H9 (cell line): Measurements from ENCODE around the gene BRMS1. TPM values are rescaled to one million over a fixed set of nuclear protein-coding genes. Genes with fewer than 3 reads are reported as not detected.

Experiments used
- DNase-seq: peaks from one replicate; pipeline ENCODE4 v3.0.0-alpha.2; 2017
- H2AFZ ChIP-seq: one replicate; pipeline ENCODE4 v1.6.1; 2013; ENCODE audit warnings: mild to moderate bottlenecking, low read length, control low read depth, moderate library complexity
- H2AK5ac ChIP-seq: 2 replicates; pipeline ENCODE4 v1.6.1; 2013; ENCODE audit warnings: low read length, control low read depth, mixed read lengths; ENCODE audit not compliant: insufficient read length
- H2BK120ac ChIP-seq: one replicate; pipeline ENCODE4 v1.6.1; 2013; ENCODE audit warnings: low read depth, mild to moderate bottlenecking, low read length, control low read depth, inconsistent platforms; ENCODE audit not compliant: poor library complexity, severe bottlenecking
- H2BK12ac ChIP-seq: 2 replicates; pipeline ENCODE4 v1.6.1; 2013; ENCODE audit warnings: low read length, control low read depth, mixed read lengths, low read depth; ENCODE audit not compliant: insufficient read length
- H2BK15ac ChIP-seq: 2 replicates; pipeline ENCODE4 v1.6.1; 2013; ENCODE audit warnings: low read depth, low read length, control low read depth
- H2BK20ac ChIP-seq: one replicate; pipeline ENCODE4 v1.6.1; 2013; ENCODE audit warnings: low read depth, mild to moderate bottlenecking, low read length, control low read depth, inconsistent platforms; ENCODE audit not compliant: poor library complexity, severe bottlenecking
- H2BK5ac ChIP-seq: 2 replicates; pipeline ENCODE4 v1.6.1; 2013; ENCODE audit warnings: low read length, control low read depth, mixed read lengths; ENCODE audit not compliant: insufficient read length
- H3K14ac ChIP-seq: 2 replicates; pipeline ENCODE4 v1.6.1; 2013; ENCODE audit warnings: low read length, control low read depth; ENCODE audit not compliant: insufficient read depth
- H3K18ac ChIP-seq: 2 replicates; pipeline ENCODE4 v1.6.1; 2013; ENCODE audit warnings: low read depth, mild to moderate bottlenecking, mixed read lengths, low read length, control low read depth; ENCODE audit not compliant: insufficient read length
- H3K23ac ChIP-seq: 2 replicates; pipeline ENCODE4 v1.6.1; 2013; ENCODE audit warnings: low read length, control low read depth, mixed read lengths, low read depth; ENCODE audit not compliant: insufficient read length
- H3K23me2 ChIP-seq: 2 replicates; pipeline ENCODE4 v1.6.1; 2013; ENCODE audit warnings: low read depth, mild to moderate bottlenecking, mixed read lengths, low read length, control low read depth; ENCODE audit not compliant: insufficient read length, poor library complexity, severe bottlenecking
- H3K27ac ChIP-seq: 2 replicates; pipeline ENCODE4 v1.5.1; 2013; ENCODE audit warnings: low read length, control low read depth, mixed read lengths, low read depth; ENCODE audit not compliant: insufficient read length
- H3K27me3 ChIP-seq: 2 replicates; pipeline ENCODE4 v1.6.1; 2013; ENCODE audit warnings: low read length, control low read depth, inconsistent platforms; ENCODE audit not compliant: insufficient read depth
- H3K4ac ChIP-seq: 2 replicates; pipeline ENCODE4 v1.6.1; 2013; ENCODE audit warnings: low read depth, mild to moderate bottlenecking, control low read depth, inconsistent platforms, low read length, moderate library complexity
- H3K4me1 ChIP-seq: 2 replicates; pipeline ENCODE4 v1.6.1; 2013; ENCODE audit warnings: low read length, control low read depth, inconsistent platforms; ENCODE audit not compliant: insufficient read depth
- H3K4me2 ChIP-seq: 2 replicates; pipeline ENCODE4 v1.6.1; 2013; ENCODE audit warnings: low read length, control low read depth, mixed read lengths; ENCODE audit not compliant: insufficient read length, insufficient read depth
- H3K56ac ChIP-seq: 2 replicates; pipeline ENCODE4 v1.6.1; 2013; ENCODE audit warnings: low read depth, mild to moderate bottlenecking, mixed read lengths, low read length, control low read depth; ENCODE audit not compliant: insufficient read length
- H3K79me1 ChIP-seq: 2 replicates; pipeline ENCODE4 v1.6.1; 2013; ENCODE audit warnings: low read depth, mild to moderate bottlenecking, moderate library complexity, low read length, control low read depth, inconsistent platforms; ENCODE audit not compliant: insufficient read depth, poor library complexity, severe bottlenecking
- H3K79me2 ChIP-seq: 2 replicates; pipeline ENCODE4 v1.6.1; 2013; ENCODE audit warnings: low read length, control low read depth, inconsistent platforms; ENCODE audit not compliant: insufficient read depth
- H3K9ac ChIP-seq: 2 replicates; pipeline ENCODE4 v1.6.1; 2013; ENCODE audit warnings: low read length, control low read depth, mixed read lengths; ENCODE audit not compliant: insufficient read length; ENCODE audit errors: extremely low read depth
- H3K9me3 ChIP-seq: one replicate; pipeline ENCODE4 v1.6.1; 2013; ENCODE audit warnings: low read depth, low read length, inconsistent platforms; ENCODE audit not compliant: control insufficient read depth
- H3T11ph ChIP-seq: one replicate; pipeline ENCODE4 v1.6.1; 2013; ENCODE audit warnings: mild to moderate bottlenecking, low read length, control low read depth, inconsistent platforms
- H4K20me1 ChIP-seq: one replicate; pipeline ENCODE4 v1.6.1; 2013; ENCODE audit not compliant: control insufficient read depth, insufficient read length, insufficient read depth
- H4K5ac ChIP-seq: 2 replicates; pipeline ENCODE4 v1.6.1; 2013; ENCODE audit warnings: low read depth, mild to moderate bottlenecking, mixed read lengths, low read length, control low read depth; ENCODE audit not compliant: insufficient read length
- H4K8ac ChIP-seq: replicated peaks from 2 replicates; pipeline ENCODE4 v1.6.1; 2013; ENCODE audit warnings: low read length, control low read depth, mixed read lengths, low read depth; ENCODE audit not compliant: insufficient read length
- H4K91ac ChIP-seq: 2 replicates; pipeline ENCODE4 v1.6.1; 2013; ENCODE audit warnings: low read depth, mild to moderate bottlenecking, moderate library complexity, mixed read lengths, low read length, control low read depth; ENCODE audit not compliant: insufficient read length
- H3K27ac Mint-ChIP-seq, 3 experiments: 2 replicates in 2 of 3; 3 replicates in 1 of 3; pipeline ENCODE4 v1.8.0; 2020 to 2021; ENCODE audit warnings: mixed read lengths in 3 of 3, mild to moderate bottlenecking in 1 of 3, moderate library complexity in 1 of 3
- H3K27me3 Mint-ChIP-seq: 2 replicates; pipeline ENCODE4 v1.8.0; 2021; ENCODE audit warnings: low read depth, mild to moderate bottlenecking, moderate library complexity, mixed read lengths
- H3K36me3 Mint-ChIP-seq, 3 experiments: 2 replicates in 2 of 3; 3 replicates in 1 of 3; pipeline ENCODE4 v1.8.0; 2020 to 2021; ENCODE audit warnings: low read depth in 3 of 3, mixed read lengths in 3 of 3; ENCODE audit not compliant: insufficient read depth in 1 of 3
- H3K4me1 Mint-ChIP-seq, 2 experiments: 2 replicates each; pipeline ENCODE4 v1.8.0; 2020; ENCODE audit warnings: mixed read lengths in 2 of 2
- H3K4me3 Mint-ChIP-seq, 2 experiments: 2 replicates in 1 of 2; 3 replicates in 1 of 2; pipeline ENCODE4 v1.8.0; 2020 to 2021; ENCODE audit warnings: mild to moderate bottlenecking in 2 of 2, mixed read lengths in 2 of 2, moderate library complexity in 1 of 2
- H3K9me3 Mint-ChIP-seq, 2 experiments: 2 replicates in 1 of 2; 3 replicates in 1 of 2; pipeline ENCODE4 v1.8.0; 2020; ENCODE audit warnings: mild to moderate bottlenecking in 2 of 2, mixed read lengths in 2 of 2, moderate library complexity in 1 of 2
- WGBS: extraction: QIAGEN DNeasy Blood & Tissue Kit; methylation state at CpG from one replicate; pipeline ENCODE4 v1.1.7; 2013; ENCODE audit warnings: missing lambda C conversion rate, low lambda C conversion rate, mixed read lengths; ENCODE audit not compliant: insufficient read length; ENCODE audit errors: extremely low coverage; 5-methylcytosine and 5-hydroxymethylcytosine counted together
- total RNA-seq: library from RNA; stranded (reverse); gene quantifications from 2 replicates; pipeline ENCODE4 v1.2.1, GENCODE V29; 2021
- TF ChIP-seq, protein P1 (sequence below): fragments of 200-600 bp; sonication (generic); conservative IDR thresholded peaks from 3 replicates; pipeline ENCODE4 v1.8.0; 2021; ENCODE audit warnings: antibody characterized with exemption, mild to moderate bottlenecking

The BRMS1 gene
- total RNA-seq, 1 experiment from 2014 or later, result 50.1 TPM

DNA sequence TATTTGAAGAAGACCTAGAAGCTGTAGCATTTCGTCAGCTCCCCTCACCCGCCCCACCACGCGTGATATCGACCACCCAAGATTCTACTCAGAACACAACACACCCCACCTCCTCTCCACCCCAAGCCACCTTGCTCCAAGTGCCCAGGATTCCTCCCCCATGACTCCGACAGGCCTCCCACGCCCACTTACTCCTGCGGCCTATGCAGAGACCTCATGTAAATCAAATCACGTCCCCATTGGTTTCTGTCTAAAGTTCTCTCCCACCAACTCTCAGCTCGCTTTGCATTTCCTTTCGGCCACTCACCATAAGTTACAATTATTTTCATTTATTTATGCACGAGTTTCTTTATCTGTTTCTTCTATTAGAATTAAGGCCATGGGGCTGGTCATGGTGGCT lies 42.2 kb downstream of the BRMS1 start:
- no peak overlapping the region for H2BK15ac ChIP-seq

More for the DNA sequence above, 42.2 kb downstream of the BRMS1 start:
- no peaks in the 10 kb centered on the region for H3K79me2 ChIP-seq
- no peak overlapping the region for H4K91ac ChIP-seq
- no peak overlapping the region for H2BK20ac ChIP-seq
- no peaks in the 10 kb centered on the region for H4K20me1 ChIP-seq
- no peak overlapping the region for H3K56ac ChIP-seq
- no peak overlapping the region for H3K4me2 ChIP-seq
- no peaks in the 10 kb centered on the region for H3K79me1 ChIP-seq
- H3T11ph ChIP-seq, result no peak overlapping the region
- H3K9ac ChIP-seq, result no peak overlapping the region
- TF ChIP-seq, protein P1, sequence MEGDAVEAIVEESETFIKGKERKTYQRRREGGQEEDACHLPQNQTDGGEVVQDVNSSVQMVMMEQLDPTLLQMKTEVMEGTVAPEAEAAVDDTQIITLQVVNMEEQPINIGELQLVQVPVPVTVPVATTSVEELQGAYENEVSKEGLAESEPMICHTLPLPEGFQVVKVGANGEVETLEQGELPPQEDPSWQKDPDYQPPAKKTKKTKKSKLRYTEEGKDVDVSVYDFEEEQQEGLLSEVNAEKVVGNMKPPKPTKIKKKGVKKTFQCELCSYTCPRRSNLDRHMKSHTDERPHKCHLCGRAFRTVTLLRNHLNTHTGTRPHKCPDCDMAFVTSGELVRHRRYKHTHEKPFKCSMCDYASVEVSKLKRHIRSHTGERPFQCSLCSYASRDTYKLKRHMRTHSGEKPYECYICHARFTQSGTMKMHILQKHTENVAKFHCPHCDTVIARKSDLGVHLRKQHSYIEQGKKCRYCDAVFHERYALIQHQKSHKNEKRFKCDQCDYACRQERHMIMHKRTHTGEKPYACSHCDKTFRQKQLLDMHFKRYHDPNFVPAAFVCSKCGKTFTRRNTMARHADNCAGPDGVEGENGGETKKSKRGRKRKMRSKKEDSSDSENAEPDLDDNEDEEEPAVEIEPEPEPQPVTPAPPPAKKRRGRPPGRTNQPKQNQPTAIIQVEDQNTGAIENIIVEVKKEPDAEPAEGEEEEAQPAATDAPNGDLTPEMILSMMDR, result no peak
- H3K4ac ChIP-seq, result no peak overlapping the region
- H3K27me3 ChIP-seq, result no peaks in the 10 kb centered on the region
- H3K4me1 ChIP-seq, result no peaks in the 10 kb centered on the region; the same call in 1 of the 2 replicates
- no peak overlapping the region for H3K18ac ChIP-seq
- Mint-ChIP-seq H3K27me3 (peaks cover 7% of the 10 kb centered on the region), H3K4me3 (no peak overlapping the region), H3K36me3 (no peaks in the 10 kb centered on the region), H3K27ac (no peak overlapping the region; a peak in 2 of 7 replicates), H3K9me3 (no peaks in the 10 kb centered on the region), H3K4me1 (peaks cover 7 to 9% of the 10 kb centered on the region in 2 experiments)
- no CpG with 5 or more reads among the region's 12 CpGs for WGBS
- H3K23me2 ChIP-seq, result no peaks in the 10 kb centered on the region
- no peak overlapping the region for H4K8ac ChIP-seq
- no peak overlapping the region for H2AFZ ChIP-seq
- H3K14ac ChIP-seq, result no peak overlapping the region
- no peaks in the 10 kb centered on the region for H3K9me3 ChIP-seq
- DNase-seq, result no peak
- no peak overlapping the region for H2AK5ac ChIP-seq
- H2BK5ac ChIP-seq, result no peak overlapping the region
- H4K5ac ChIP-seq, result no peak overlapping the region
- H3K23ac ChIP-seq, result no peak overlapping the region
- H2BK120ac ChIP-seq, result no peak overlapping the region
- no peak overlapping the region for H2BK12ac ChIP-seq
- no peak overlapping the region for H3K27ac ChIP-seq
